ENCODE measurements around the gene PROSER1.
"Not testable (repeated sequence)": the region's sequence is repeated elsewhere in the genome, so short reads cannot be mapped to it uniquely, and the experiment has no call there.

The PROSER1 gene

DNA sequence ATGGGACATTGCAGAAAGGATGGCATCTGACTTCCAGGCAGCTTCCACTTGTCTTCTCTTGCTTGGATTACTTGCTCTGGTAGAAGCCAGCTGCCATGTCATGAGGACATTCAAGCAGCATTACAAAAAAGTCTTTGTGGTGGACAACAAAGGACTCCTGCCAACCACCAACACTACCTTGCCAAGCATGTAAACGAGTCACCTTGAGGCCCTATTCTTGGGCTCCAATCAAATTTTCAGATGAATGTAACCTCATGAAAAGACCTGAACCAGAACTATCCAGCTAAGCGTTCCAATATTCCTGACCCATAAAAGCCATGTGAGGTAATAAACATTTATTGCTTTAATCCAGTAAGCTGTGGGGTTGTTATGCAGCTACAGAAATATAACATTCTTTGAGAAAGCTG, 12.5 kb downstream of the PROSER1 start:
- no peak for DNase-seq (ENCODE audit: low read depth in 2 of 2, low spot score in 1 of 2)

GRCh38 chr13:39023761-39024160, 14.1 kb downstream of the PROSER1 start:
- DNase-seq (ENCODE audit: low read depth in 2 of 2, low spot score in 1 of 2), result no peak

GRCh38 chr13:39023316-39023715, 14.6 kb downstream of the PROSER1 start:
- DNase-seq (ENCODE audit: low read depth in 2 of 2, low spot score in 1 of 2), result no peak

DNA sequence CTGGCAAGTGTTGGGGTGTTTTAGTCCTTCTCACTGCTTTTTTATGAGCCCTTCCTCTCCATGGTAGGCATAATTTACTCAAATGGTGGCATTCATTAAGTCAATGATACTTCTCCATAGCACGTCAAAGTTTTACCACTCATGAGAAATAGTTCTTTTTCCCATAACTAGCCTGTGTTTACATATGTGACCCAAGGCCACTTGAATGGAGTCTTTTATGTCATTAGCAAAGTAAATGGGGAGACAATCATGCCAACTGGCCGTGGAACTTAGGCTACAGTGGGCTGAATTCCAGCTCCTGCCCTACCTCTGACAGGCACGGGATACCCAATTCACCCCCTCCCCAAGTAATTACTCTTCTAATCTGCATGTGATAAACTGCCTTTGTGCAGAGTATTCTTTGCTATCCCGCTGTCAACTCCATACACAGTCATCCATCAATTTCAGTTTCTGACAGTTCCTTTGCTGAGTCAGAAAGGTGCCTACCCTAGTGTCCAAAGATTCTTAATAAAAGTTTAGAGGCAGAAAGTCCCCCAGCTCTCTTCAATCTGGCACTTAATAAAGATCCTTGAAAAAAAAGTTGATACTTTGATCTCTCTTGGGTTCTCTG, 16.9 kb downstream of the PROSER1 start:
- DNase-seq (ENCODE audit: low read depth in 2 of 2, low spot score in 1 of 2), result no peak

GRCh38 chr13:39016787-39017186, 21.1 kb downstream of the PROSER1 start:
- no peak for DNase-seq (ENCODE audit: low read depth in 2 of 2, low spot score in 1 of 2)

DNA sequence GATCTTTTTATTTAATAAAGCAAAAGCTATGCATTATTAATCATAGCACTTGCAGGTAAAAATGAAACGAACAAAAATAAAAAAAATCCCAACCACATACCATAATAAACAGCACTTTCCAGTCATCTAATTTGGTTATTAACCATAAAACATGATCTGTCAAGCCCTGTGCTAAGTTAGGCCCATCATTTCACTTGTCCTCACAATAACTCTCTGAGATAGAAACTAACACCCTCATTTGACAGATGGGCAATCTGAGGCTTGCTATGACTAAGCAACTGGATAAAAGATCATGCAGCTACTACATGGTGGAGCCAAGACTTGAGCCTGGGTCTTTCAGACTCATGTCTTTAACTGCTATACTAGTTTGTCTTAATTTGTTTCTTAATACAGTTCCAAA, 21.8 kb downstream of the PROSER1 start:
- no peak for DNase-seq (ENCODE audit: low read depth in 2 of 2, low spot score in 1 of 2)

DNA sequence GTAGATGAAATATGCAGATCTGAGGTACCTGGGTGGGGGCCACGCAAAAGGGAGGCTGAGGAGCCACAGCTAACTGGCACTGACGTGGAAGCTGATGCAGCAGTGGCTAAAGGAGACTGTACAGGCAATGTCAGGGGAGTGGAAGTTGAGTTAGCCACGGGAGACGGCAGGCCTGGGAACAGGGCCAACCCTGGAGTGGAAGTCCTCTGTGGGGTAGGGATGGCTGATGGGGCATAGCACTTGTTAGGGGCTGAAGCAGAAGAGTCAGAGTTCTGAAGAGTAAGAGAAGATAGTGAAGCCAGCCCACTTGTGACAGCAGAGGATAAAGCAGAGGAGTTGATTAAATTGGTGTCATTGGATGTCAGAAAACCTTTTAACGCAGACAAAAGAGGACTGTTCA, 24.4 kb downstream of the PROSER1 start:
- DNase-seq (ENCODE audit: low read depth in 2 of 2, low spot score in 1 of 2), result no peak

DNA sequence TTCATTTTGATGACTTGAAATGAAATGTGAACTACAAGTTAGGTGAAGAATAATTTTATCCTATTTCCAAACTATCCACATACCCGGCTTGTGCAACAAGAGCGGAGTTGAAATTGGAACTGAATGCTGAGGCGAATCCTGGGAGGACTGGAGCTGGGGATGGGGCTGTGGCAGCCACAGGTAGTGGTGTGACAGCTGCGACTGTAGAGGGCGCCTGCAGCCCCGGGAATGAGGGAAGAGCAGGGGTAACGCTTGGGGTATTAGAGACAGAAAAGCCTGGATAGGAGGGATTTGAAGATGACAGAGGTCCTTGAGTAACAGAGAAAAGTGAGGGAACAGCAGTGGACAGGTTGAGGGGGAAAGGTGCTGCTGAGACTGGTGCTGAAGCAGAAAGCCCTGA, 25.3 kb downstream of the PROSER1 start:
- DNase-seq (ENCODE audit: low read depth in 2 of 2, low spot score in 1 of 2), result no peak

GRCh38 chr13:39006371-39007111, 31.3 kb downstream of the PROSER1 start:
- not testable (repeated sequence) for DNase-seq (ENCODE audit: low read depth in 2 of 2, low spot score in 1 of 2)

DNA sequence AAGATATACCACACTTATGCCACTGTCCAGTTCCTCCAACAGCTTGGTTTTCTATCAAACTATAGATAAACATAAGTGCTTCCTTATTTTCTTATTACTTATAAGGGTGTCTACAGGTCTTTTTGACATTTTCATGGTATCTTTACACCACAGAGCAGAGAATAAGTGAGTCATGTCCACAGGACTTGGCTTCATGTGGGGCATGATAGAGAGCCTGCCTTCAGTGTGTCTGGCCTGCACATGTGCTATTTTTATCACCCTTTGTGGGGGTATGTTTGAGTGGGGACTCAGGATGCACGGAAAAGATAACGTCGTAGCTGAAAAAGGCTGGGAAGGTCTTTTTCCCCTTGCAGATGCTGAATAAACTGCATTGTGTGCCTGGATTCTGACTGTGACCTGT, 39.1 kb downstream of the PROSER1 start:
- no peak for DNase-seq (ENCODE audit: low read depth in 2 of 2, low spot score in 1 of 2)

- no peak for DNase-seq (ENCODE audit: low read depth in 2 of 2, low spot score in 1 of 2)
These were observed 44.5 kb downstream of the PROSER1 start for GRCh38 chr13:38993381-38993780.

DNA sequence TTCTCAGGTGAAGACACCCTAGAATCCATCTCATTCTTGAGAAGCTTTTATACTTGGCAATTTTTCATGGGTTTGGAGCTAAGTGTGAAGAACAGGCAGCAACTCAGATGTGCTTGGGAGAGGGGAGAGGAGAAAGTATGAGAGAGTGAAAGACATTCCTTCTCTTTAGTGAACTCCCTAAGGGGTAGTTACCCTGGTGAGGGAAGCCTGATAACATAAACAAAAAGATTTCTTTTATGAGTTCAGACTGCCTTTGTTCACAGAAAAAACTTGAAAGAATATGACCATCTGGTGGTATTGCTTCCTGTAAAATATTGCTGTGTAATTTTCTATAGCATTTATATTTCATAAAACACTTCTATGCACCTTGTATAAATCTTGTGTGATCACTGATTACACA, 47.2 kb downstream of the PROSER1 start, which contains the start of gene STOML3:
Gene STOML3 (minus strand): TSS at position 139 of the 400 bp plus-strand sequence. CDS start 110 bp downstream, at position 29.
- no peak for DNase-seq (ENCODE audit: low read depth in 2 of 2, low spot score in 1 of 2)

- no peak for DNase-seq (ENCODE audit: low read depth in 2 of 2, low spot score in 1 of 2)
These were observed 56.8 kb downstream of the PROSER1 start for GRCh38 chr13:38981096-38981495.

DNA sequence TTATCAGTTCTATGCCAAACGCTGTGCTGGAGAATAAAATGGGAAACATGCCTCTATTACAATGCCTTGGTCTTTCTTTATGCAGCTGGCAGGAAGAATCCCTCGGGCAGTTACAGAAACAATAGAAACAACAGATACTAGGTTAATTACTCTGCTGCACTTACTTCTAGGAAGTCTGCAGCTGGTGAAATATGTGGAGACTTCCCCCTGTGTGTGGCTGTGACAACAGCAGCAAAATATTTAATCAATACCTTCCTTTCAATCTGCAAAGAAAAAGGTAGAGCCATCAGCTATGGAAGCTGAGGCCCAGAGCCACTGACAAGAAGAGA, 57.2 kb downstream of the PROSER1 start:
- no peak for DNase-seq (ENCODE audit: low read depth in 2 of 2, low spot score in 1 of 2)

DNA sequence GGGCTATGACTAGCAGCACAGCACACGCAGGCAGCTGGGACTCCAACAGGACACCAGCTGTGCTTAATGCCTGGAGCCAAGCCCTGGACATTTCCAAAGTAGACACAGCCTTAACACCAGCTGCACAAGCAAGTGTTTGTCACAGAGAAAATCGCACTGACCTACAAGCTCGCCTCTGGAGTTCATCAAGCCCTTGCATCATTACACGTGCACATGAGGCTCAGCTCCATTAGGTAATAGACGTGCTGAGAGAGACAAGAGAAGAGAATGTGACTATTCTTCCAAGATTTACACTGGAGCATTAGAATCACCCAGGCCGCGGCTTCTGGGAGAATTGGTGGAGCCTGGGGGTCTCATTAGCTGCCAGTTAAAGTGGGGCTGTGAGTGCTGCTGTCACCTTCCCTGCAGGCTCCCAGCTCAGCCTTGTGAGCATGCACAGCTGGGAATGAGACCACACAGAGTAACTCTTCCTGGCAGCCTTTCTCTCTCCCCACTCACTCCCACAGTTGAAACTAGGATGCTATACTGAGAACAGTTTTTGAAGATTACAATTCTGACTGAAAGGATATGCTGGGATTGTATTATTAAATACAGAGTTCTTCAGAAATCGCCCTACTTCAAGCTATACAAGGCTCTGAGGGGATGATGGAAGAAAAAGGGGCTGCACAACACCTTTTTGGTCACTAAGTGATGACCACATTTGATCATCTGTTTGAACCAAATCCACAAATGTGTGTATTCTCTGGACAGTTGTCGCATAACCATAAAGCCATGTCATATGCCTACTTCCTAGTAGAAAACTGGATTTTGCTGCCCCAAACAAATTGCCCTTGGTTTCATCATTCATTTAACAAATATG, 57.8 kb downstream of the PROSER1 start:
- no peak for DNase-seq (ENCODE audit: low read depth in 2 of 2, low spot score in 1 of 2)

DNA sequence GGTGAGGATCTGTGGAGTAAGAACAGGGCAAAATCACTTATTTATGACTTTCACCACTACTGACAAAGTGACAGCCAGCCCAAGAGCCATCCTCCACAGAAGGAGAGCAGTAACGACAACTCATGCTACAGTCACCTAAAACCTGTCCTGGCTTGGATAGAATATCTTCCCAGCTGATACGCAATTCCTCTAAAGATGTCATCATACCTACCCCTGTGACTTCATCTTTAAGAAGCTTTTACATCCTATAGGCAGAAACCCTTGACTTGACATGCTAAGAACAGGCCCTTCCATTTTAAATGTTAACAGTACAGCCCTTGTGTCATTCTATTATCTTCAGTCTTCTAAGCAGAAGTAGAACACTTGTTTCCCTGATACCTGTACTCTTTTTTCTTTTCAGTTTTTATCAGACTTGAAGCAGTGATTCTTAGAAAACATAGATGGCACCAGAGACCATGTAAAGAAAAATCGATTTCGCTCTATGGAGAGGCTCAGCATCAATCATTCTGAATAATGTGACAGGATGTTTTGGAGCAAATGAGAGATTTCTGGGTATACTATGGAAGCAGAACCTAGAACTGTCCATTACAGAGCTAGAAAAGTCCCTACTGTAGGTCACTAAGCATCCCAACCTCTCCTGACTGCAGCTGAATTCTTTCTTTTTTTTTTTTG, 67.4 kb downstream of the PROSER1 start:
- DNase-seq (ENCODE audit: low read depth in 2 of 2, low spot score in 1 of 2), result no peak

- no peak for DNase-seq (ENCODE audit: low read depth in 2 of 2, low spot score in 1 of 2)
These were observed 68.7 kb downstream of the PROSER1 start for GRCh38 chr13:38969187-38969586.

GRCh38 chr13:38967446-38967845, 70.4 kb downstream of the PROSER1 start:
- no peak for DNase-seq (ENCODE audit: low read depth in 2 of 2, low spot score in 1 of 2)

- DNase-seq (ENCODE audit: low read depth in 2 of 2, low spot score in 1 of 2), result no peak
These were observed 72.6 kb downstream of the PROSER1 start for GRCh38 chr13:38965281-38965680.

DNA sequence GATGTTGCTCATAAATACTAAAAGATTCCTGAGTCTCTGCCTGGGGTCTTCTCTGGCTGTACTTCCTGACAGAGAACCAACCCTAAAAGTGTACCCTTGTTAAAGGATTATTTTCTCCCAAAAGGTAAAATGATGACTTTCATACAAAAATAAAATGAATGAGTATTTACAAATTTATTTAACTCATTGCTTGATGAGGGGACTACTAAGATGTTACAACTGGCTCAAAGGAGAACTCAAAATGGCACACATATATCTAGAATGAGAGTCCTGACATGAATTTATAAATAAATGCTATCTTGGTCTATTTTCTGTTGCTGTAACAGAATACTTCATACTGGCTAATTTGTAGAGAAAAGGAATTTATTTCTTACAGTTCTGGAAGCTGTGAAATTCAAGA, 77.7 kb downstream of the PROSER1 start:
- DNase-seq (ENCODE audit: low read depth in 2 of 2, low spot score in 1 of 2), result no peak
